Testis (tissue), 2 donors: ENCODE data around the gene FAM120A.

ENCODE experiments used
- POLR2A ChIP-seq: fragments of 450-650 bp; IDR thresholded peaks from one replicate; pipeline ENCODE4 v1.6.1; 2017; ENCODE audit warnings: antibody characterized with exemption, mild to moderate bottlenecking, moderate library complexity
- TF ChIP-seq, protein P1 (sequence below), 3 experiments: fragments of 450-650 bp in 2 of 3; fragments of 200-600 bp in 1 of 3; sonication (generic) in 1 of 3; IDR thresholded peaks; one replicate each; pipeline ENCODE4 v1.5.1; 2016 to 2019; ENCODE audit warnings: antibody characterized with exemption in 3 of 3, mild to moderate bottlenecking in 2 of 3, moderate library complexity in 1 of 3

DNA sequence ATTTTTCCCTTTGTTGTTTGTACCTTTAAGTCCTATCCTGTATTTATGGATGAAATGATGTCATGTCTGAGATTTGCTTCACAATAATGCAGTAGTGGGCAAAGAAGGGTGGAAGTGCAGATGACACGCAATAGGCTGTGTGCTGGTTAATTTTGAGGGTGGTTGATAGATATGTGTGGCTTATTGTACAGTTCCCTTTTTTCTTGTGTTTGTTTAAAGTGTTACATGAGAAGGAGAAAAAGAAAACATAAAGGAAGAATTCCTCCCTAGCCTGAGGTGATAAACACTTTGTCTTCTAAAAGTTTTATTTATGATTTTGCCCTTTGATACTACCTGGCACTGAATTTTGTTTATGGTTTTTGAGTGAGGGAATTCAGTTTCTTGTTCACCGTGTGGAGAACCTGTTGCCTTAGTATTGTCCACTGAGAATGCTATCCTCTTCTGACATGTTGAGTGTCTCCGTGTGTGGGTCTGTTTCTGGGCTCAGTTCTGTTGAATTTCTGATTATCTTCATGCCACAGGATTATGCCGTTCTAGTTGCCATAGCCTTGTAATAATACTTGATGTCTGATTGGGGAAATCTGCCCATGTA is 54.2 kb downstream of the FAM120A start:
- TF ChIP-seq, protein P1, sequence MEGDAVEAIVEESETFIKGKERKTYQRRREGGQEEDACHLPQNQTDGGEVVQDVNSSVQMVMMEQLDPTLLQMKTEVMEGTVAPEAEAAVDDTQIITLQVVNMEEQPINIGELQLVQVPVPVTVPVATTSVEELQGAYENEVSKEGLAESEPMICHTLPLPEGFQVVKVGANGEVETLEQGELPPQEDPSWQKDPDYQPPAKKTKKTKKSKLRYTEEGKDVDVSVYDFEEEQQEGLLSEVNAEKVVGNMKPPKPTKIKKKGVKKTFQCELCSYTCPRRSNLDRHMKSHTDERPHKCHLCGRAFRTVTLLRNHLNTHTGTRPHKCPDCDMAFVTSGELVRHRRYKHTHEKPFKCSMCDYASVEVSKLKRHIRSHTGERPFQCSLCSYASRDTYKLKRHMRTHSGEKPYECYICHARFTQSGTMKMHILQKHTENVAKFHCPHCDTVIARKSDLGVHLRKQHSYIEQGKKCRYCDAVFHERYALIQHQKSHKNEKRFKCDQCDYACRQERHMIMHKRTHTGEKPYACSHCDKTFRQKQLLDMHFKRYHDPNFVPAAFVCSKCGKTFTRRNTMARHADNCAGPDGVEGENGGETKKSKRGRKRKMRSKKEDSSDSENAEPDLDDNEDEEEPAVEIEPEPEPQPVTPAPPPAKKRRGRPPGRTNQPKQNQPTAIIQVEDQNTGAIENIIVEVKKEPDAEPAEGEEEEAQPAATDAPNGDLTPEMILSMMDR (IDR thresholded peaks at IDR 0.05): no peak
- TF ChIP-seq POLR2A: no peak
